HG03025 (cell line): ENCODE data around the gene FAM120C.

ENCODE experiments used
- ATAC-seq: cut with Tn5 transposase; IDR thresholded peaks from one replicate; pipeline ENCODE4 v1.9.1; 2021; ENCODE audit warnings: mild to moderate bottlenecking, moderate library complexity; ENCODE audit not compliant: unreplicated experiment, low FRiP score

FAM120C gene

DNA sequence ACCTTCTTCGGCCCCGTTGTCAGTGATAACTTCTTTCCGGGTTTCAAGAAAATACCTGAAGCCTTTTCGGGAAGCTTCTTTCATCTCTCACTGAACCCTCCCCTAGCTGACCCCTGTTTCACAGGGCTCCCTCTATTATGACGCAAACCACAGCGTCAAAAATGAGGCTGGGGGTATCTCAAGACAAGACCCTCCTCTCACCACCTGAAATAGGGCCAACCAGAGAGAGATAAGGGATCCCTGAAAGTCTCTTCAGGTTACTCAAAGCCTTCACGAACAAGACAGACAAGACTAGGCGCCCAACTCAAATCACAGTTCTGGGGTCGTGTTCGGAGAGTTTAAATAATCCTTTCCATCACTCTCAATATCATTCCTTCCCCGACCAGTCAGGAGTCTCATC is 140.0 kb downstream of the FAM120C start:
- ATAC-seq, result no peak

DNA sequence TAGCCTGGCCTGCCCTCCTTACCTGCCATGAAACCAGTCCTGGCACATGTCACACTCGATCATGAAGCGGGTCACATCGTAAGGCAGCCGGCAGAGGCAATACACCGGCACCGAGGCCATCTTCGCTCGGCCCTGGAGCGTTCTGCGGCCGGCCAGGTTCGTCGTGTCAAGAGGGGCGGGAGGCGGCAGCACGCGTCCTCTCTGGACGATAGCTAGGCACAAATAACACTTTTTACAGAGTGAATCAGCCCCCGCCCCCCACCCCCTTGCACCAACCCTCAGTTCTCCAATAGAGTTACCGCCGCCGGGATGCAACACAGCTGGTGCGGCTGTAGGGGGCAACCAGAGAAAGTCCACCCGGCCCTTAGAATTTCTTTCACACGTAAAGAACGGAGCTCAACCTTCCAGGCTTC is 140.4 kb downstream of the FAM120C start:
- no peak for ATAC-seq

DNA sequence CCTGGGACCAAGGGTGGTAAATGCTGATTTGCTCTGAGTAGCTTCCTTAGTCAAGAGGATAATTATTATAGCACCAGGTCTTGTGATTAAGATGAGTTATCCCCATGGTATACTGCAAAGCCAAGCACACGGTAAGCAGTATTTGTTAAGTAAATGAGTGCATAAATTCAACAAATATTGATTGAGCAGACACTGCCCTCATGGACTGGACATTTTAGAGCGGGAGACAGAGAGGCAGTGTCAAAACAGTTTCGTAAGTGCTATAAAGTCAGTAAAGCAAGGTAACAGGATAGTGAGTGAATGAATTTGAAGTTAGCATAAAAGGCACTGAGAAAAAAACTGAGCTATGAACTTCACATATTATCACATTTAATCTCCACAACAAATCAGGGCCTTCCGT is 152.7 kb downstream of the FAM120C start:
- ATAC-seq, result no peak

DNA sequence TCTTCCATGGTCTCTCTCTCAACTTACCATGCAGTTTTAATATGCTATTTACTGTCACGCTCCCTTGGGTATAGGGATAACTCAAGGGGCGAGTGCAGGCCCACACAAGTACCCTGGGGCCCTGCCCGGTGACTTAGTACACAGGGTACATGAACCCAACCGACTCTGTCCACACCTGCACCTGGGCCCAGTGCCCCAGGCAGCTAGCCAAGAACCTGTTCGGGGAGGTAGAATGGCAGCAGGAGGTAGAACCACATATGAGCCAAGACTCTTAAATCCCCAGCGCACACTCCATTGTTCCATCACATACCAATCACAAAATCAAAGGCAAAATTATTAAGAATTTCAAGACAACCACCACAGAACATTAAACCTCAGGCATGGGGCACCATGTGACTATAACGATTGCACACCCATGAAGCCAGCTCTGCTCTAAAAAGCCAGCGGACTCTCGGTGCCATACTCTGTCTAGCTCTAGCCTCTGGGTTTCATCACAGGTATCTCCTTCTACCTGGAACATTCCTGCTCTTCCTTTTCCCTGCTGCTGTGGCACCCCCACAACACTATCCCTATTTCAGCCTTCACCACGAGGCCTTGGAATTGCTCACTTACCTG is 153.4 kb downstream of the FAM120C start:
- ATAC-seq, result no peak

DNA sequence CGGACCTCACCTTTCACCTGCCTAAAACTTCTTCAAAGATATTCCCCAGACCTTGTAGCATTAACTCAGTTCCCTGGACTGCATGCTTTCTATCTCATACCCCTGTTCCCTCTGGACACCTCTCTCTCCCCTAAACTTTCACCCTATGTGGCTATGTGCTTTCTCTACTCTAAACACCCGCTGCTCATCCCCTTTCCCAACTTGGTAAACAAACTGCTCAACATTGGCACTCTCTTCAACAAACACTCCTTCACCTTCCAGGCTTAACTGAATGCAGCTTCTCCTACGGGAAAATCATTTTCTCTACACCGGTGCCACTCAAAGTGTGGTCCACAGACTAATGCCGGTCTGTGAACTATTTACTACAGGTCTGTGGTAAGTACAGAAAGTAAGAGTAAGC is 158.7 kb downstream of the FAM120C start:
- no peak for ATAC-seq
